HFF-Myc (cell line): ENCODE data around the gene XDH.

Source experiments
- DNase-seq: peaks from one replicate; pipeline ENCODE4 v3.0.0-alpha.2; 2011; ENCODE audit warnings: low read depth; ENCODE audit errors: extremely low read depth
- H3K4me3 ChIP-seq: replicated peaks from 2 replicates; pipeline ENCODE4 v1.5.1; 2011; ENCODE audit warnings: low read depth, mild to moderate bottlenecking, control low read depth, low read length
- TF ChIP-seq, protein P1 (sequence below): IDR thresholded peaks from 2 replicates; pipeline ENCODE4 v1.5.1; 2012; ENCODE audit warnings: mild to moderate bottlenecking, low read depth, low read length, control low read depth; ENCODE audit errors: missing control alignments

Gene XDH

GRCh38 chr2:31404827-31405226 is 9.7 kb downstream of the XDH start:
- no peak for DNase-seq
- H3K4me3 ChIP-seq: no peak overlapping the region
- TF ChIP-seq, protein P1, sequence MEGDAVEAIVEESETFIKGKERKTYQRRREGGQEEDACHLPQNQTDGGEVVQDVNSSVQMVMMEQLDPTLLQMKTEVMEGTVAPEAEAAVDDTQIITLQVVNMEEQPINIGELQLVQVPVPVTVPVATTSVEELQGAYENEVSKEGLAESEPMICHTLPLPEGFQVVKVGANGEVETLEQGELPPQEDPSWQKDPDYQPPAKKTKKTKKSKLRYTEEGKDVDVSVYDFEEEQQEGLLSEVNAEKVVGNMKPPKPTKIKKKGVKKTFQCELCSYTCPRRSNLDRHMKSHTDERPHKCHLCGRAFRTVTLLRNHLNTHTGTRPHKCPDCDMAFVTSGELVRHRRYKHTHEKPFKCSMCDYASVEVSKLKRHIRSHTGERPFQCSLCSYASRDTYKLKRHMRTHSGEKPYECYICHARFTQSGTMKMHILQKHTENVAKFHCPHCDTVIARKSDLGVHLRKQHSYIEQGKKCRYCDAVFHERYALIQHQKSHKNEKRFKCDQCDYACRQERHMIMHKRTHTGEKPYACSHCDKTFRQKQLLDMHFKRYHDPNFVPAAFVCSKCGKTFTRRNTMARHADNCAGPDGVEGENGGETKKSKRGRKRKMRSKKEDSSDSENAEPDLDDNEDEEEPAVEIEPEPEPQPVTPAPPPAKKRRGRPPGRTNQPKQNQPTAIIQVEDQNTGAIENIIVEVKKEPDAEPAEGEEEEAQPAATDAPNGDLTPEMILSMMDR: no peak

DNA sequence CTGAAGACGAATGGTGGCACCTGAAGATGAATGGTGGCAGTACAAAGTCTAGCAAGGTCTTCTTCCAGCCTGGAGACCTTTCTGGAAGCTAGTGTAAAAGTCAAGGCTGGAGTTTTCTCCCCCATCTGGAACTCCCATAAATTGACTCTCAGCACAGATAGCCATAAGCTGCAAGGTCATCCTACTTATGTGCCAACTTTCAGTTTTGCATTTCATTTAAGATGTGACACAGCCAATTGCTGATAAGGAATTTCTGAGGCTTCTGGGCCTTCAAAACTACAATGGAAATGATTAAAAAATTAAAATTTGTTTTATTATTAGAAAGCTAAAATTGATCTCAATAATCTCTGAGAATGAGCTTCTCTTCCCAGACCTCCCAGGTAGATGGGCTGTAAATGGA is 10.2 kb downstream of the XDH start:
- TF ChIP-seq, protein P1: no peak
- no peak overlapping the region for H3K4me3 ChIP-seq
- no peak for DNase-seq

DNA sequence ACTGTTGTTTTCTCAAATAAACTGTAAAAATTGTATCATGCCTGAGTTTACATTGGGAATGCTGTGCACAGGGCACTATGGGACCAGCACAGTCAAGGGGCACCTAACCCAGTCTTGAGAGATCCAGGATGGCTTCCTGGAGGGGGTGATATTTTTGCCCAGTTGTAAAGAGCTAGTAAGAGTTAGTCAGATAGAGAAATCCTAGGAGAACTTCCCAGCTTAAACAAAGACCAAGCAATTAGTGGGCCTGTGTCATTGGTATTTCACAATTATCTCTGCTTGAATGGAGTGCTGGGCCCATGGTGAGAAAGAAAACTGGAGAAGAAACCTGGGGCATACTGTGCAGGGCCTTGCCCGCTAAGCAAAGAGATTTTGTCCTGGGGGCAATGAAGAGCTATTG is 12.2 kb downstream of the XDH start:
- no peak for DNase-seq
- no peak overlapping the region for H3K4me3 ChIP-seq
- TF ChIP-seq, protein P1: no peak

DNA sequence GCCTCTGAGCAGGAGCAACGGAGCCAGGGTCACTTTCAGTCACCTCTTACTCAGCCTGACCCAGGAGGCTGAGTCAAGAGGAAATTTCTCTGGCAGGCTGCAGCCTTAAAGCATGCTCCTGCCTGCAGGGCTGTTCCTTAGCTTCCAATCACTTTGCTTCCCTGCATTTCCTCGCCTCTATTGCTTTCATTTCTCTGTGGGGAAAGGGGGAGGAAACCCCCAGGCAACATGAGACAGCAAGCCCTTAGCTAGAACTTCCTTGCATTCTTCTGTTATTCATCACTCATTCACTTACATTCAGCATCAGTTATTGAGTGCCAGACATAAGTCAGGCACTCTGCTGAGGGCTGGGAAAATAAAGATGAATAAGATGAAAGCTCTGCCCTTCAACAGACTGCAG is 13.0 kb downstream of the XDH start:
- DNase-seq: peak; percentile 90
- TF ChIP-seq, protein P1: no peak
- H3K4me3 ChIP-seq: no peak overlapping the region

DNA sequence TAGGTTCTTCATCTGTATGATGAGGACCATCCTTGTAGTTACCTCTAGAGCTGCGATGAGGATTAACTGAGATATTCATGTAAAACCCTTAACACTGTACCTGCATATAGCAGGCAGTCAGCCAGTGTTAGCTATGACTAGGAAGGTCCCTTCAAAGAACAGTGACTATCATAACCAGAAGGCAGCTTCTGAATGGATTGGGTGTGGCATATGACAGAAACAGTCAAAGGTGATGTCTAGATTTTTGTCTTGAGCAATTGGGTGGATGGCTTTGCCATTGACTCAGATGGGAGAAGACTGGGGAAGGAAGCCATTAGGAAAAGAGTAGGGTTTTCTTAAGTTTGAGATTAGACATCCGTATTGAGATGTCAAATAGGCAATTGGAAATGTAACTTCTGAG is 15.7 kb downstream of the XDH start:
- TF ChIP-seq, protein P1: no peak
- DNase-seq: no peak
- no peak overlapping the region for H3K4me3 ChIP-seq

- TF ChIP-seq, protein P1: no peak
- H3K4me3 ChIP-seq: no peak overlapping the region
- DNase-seq: no peak
These were observed 17.4 kb downstream of the XDH start for GRCh38 chr2:31397094-31397493.

GRCh38 chr2:31390324-31390723 is 24.2 kb downstream of the XDH start:
- TF ChIP-seq, protein P1: no peak
- DNase-seq: no peak
- H3K4me3 ChIP-seq: no peak overlapping the region
